Measurements from ENCODE around the gene CHDH. TPM values are rescaled to one million over a fixed set of nuclear protein-coding genes. Genes with fewer than 3 reads are reported as not detected.

CHDH gene
- total RNA-seq, 4 donors from 2014 or later: 1.8 to 9.1 (median 4.2) TPM

DNA sequence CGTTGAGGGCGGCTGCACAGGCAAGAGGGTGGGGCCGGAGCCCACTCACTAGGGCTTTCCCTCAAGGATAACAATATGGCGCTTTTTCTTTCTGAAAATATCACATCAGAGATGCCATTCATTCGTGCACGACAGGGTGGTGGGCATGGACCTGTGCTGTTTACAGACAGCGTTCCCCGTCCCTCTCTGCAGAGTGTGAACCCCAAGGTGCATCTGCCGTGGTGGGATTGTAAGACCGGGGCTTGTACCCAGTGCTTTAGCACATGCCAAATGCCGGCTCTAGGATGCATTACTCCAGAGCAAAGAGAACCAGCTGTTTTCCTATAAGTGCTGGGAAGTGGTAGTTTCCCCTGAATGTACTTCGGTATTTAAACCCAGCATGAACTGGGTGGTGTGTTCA lies 37.0 kb downstream of the CHDH start:
- Histone ChIP-seq H3K4me1 (no peaks in the 10 kb centered on the region), H3K36me3 (no peaks in the 10 kb centered on the region), H3K27ac (no peak overlapping the region), H3K27me3 (no peaks in the 10 kb centered on the region), H3K4me3 (no peak overlapping the region), H3K9me3 (no peaks in the 10 kb centered on the region)
- intact Hi-C loops (cut with DNase I; ENCODE audit: low total_unique reads): no loop called here
- TF ChIP-seq, protein P1, sequence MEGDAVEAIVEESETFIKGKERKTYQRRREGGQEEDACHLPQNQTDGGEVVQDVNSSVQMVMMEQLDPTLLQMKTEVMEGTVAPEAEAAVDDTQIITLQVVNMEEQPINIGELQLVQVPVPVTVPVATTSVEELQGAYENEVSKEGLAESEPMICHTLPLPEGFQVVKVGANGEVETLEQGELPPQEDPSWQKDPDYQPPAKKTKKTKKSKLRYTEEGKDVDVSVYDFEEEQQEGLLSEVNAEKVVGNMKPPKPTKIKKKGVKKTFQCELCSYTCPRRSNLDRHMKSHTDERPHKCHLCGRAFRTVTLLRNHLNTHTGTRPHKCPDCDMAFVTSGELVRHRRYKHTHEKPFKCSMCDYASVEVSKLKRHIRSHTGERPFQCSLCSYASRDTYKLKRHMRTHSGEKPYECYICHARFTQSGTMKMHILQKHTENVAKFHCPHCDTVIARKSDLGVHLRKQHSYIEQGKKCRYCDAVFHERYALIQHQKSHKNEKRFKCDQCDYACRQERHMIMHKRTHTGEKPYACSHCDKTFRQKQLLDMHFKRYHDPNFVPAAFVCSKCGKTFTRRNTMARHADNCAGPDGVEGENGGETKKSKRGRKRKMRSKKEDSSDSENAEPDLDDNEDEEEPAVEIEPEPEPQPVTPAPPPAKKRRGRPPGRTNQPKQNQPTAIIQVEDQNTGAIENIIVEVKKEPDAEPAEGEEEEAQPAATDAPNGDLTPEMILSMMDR (IDR thresholded peaks at IDR 0.05): no peak
- TF ChIP-seq POLR2A (IDR thresholded peaks at IDR 0.05): no peak
- no peak for DNase-seq

DNA sequence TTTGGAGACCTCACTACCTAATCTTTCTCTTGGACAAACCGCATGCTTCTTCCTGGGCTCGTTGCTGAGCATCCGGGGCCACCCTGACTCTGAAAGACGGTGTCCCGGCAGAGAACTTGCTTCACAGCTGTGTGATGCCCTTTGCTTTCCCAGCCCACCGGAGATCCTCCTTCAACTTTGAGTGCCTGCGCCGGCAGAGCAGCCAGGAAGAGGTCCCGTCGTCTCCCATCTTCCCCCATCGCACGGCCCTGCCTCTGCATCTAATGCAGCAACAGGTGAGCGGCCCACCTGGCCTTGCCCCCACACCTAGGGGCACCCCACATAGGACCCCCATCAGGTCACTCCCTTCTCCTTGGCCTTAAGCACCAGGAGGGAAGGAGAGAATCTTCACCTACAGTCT lies 37.7 kb downstream of the CHDH start:
- H3K4me3 ChIP-seq: no peak overlapping the region
- intact Hi-C loops (cut with DNase I; ENCODE audit: low total_unique reads): no loop called here
- no peak overlapping the region for H3K27ac ChIP-seq
- no peaks in the 10 kb centered on the region for H3K9me3 ChIP-seq
- DNase-seq: no peak
- no peaks in the 10 kb centered on the region for H3K27me3 ChIP-seq
- TF ChIP-seq, protein P1 (IDR thresholded peaks at IDR 0.05): no peak
- TF ChIP-seq POLR2A (IDR thresholded peaks at IDR 0.05): no peak
- H3K4me1 ChIP-seq: no peaks in the 10 kb centered on the region
- no peaks in the 10 kb centered on the region for H3K36me3 ChIP-seq

DNA sequence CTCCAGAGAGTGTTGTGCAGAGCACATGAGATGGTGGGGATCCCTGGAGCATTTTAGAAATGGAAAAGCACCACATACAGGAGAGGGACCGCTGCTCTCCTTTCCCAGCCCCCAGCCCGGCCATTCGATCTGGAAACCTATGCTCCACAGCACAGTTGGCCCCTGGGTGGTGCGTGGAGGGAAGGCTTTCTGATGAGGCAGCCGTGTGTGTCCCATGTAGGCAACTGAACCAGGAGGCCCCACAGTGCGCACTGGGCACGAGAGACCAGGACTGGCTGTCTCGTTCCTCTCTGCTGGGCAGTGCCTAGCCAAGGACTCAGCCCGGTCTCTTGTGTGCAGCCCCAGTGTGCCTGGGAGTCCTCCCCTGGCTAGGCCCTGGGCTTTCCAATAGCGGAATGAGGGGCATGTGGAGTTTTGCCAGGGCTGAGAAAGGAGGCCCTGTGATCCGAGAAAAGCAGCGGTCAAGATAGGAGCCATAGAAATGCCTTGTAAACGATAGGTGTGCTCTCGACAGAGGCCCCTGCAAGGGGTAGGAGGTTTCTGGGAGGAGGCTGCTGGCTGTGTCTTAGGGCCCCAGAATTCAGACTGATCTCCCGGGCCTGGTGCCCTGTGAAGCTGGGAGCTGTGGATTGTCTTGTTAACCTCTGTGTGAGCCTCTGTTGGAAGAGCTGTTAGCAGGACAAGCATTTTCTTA lies 39.0 kb downstream of the CHDH start:
- H3K4me1 ChIP-seq: no peaks in the 10 kb centered on the region
- TF ChIP-seq, protein P1 (IDR thresholded peaks at IDR 0.05): no peak
- TF ChIP-seq POLR2A (IDR thresholded peaks at IDR 0.05): no peak
- intact Hi-C loops (cut with DNase I; ENCODE audit: low total_unique reads): no loop called here
- DNase-seq: no peak
- no peaks in the 10 kb centered on the region for H3K36me3 ChIP-seq
- H3K27ac ChIP-seq: no peak overlapping the region
- no peaks in the 10 kb centered on the region for H3K9me3 ChIP-seq
- H3K4me3 ChIP-seq: no peak overlapping the region
- no peaks in the 10 kb centered on the region for H3K27me3 ChIP-seq

DNA sequence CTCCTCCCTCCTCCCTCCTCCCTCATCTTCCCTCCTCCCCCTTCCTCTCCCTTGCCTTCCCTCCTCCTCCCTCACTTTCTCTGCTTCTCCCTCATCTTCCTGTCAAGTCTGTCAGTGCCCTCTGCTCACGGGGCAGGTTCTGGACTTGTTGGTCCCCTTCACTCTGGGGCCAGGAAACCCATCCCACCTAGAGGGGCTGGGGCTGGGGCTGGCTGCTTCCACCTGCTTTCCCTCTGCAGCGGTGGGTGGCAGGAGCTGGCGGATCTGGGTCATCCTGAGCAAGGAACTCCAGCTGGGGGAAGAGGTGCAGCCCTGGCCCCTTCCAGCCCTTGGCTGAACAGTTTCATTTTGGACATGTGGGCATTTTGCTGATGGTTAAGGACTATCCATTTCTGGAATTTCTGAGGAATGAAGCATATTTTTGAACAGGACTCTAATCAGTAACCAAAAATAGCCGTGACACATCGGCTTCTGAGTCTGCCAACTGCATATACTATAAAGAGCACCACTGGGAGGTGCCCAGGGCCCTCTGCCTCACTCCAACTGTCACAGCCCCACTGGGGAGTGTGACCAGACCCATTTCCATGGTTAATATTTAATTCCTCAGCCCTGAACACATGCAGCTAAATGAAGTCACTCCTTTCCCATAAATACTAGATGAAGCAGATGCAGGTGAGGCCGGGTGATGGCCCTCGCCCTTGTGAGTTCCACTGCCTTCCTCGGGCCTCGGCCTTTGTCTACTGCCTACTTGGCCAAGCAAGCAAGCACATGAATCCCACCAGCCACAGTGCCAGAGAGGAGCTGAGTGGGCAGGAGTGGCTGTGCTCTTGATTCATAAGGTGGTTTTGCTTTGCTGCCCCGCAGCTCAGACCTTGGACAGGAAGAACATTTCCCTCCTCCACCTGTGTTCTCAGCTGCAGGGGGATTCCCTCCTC lies 39.8 kb downstream of the CHDH start:
- H3K4me3 ChIP-seq: no peak overlapping the region
- H3K4me1 ChIP-seq: no peaks in the 10 kb centered on the region
- TF ChIP-seq, protein P1 (IDR thresholded peaks at IDR 0.05): no peak
- TF ChIP-seq POLR2A (IDR thresholded peaks at IDR 0.05): no peak
- no peaks in the 10 kb centered on the region for H3K36me3 ChIP-seq
- no peaks in the 10 kb centered on the region for H3K9me3 ChIP-seq
- H3K27me3 ChIP-seq: no peaks in the 10 kb centered on the region
- peak overlapping the region in 1 of 2 donors; percentile 37 for H3K27ac ChIP-seq
- intact Hi-C loops (cut with DNase I; ENCODE audit: low total_unique reads): no loop called here
- no peak for DNase-seq

All from uterus (tissue), 4 donors.